ENCODE results near the gene CATSPER3.
"Not testable (repeated sequence)": the region's sequence is repeated elsewhere in the genome, so short reads cannot be mapped to it uniquely, and the experiment has no call there.

The CATSPER3 gene

DNA sequence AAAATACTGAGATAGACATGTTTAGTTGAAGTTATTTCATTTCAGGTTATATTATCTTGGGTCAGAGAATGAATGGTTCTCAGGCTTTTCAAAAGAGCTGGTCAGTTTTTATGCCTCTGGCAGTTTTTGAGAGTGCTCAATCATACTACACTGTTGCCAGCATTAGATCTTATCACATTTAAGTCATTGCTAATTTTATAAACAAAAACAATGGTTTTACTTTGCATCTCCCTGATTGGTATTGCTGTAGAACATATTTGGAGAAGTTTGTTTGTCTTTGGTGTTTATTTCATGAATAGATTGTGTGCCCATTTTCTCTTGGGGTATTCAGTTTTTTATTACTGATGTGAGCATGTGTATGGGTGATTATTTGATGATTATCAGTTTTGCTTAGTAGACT, 1.5 kb downstream of the CATSPER3 start:
- H3K4me3 ChIP-seq (ENCODE audit: low read length): no peak overlapping the region
- no peaks in the 10 kb centered on the region for H3K27me3 ChIP-seq (ENCODE audit: control insufficient read depth, insufficient read depth, low read length)
- no peaks in the 10 kb centered on the region for H3K9me3 ChIP-seq (ENCODE audit: control insufficient read depth, insufficient read depth, low read length)
- H3K27ac ChIP-seq (ENCODE audit: low read length): no peak overlapping the region
- no peak for DNase-seq (ENCODE audit: low read depth, low spot score)
- H3K4me1 ChIP-seq (ENCODE audit: control insufficient read depth, insufficient read depth, low read length): no peaks in the 10 kb centered on the region
- no peaks in the 10 kb centered on the region for H3K36me3 ChIP-seq (ENCODE audit: control insufficient read depth, insufficient read depth, low read length)

DNA sequence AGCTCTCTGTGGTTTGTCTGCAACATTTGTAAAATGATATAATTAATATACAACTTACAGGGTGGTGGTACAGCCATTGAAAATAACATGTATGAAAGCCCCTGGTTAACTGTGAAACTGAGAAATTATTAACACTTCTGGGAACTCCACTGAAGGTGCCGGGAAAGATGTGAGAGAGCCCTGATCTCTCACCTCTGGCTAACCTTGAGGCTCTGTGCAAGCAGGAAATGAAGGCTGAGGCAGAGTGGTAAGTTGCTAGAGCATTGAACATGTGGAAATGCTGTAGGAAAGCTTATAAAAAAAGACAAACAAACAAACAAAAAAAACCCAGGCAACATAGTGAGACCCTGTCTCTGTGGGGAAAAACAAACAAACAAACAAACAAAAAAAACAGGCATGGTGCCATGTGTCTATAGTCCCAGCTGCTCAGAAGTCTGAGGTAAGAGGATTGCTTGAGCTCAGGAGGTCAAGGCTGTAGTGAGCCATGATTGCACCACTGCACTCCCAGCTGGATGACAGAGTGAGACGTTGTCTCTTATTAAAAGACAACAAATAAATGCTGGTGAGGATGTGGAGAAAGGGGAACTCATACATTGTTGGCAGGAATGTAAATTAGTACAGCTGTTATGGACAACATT, 7.5 kb downstream of the CATSPER3 start:
- H3K36me3 ChIP-seq (ENCODE audit: control insufficient read depth, insufficient read depth, low read length): no peaks in the 10 kb centered on the region
- WGBS (ENCODE audit: insufficient coverage, insufficient read length): no CpG with 5 or more reads among the region's 2 CpGs

DNA sequence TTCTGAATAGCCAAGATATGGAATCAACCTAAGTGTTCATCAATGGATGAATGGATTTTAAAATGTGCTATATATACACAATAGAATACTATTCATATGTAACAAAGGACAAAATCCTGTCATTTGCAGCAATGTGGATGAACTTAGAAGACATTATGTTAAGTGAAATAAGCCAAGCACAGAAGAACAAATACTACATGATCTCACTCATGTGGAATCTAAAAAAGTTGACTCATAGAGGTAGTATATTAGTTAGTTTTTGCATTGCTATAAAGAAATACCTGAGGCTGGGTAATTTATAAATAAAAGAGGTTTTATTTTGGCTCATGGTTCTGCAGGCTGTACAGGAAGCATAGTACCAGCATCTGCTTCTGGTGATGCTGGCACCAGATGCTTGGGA, 8.1 kb downstream of the CATSPER3 start:
- no peak for DNase-seq (ENCODE audit: low read depth, low spot score)
- H3K27ac ChIP-seq (ENCODE audit: low read length): no peak overlapping the region
- H3K9me3 ChIP-seq (ENCODE audit: control insufficient read depth, insufficient read depth, low read length): no peaks in the 10 kb centered on the region; the same call in 1 of the 2 replicates
- no peaks in the 10 kb centered on the region for H3K36me3 ChIP-seq (ENCODE audit: control insufficient read depth, insufficient read depth, low read length)
- H3K4me3 ChIP-seq (ENCODE audit: low read length): no peak overlapping the region
- no peaks in the 10 kb centered on the region for H3K4me1 ChIP-seq (ENCODE audit: control insufficient read depth, insufficient read depth, low read length)
- H3K27me3 ChIP-seq (ENCODE audit: control insufficient read depth, insufficient read depth, low read length): no peaks in the 10 kb centered on the region

More for the DNA sequence above, 7.5 kb downstream of the CATSPER3 start:
- Histone ChIP-seq H3K27ac (ENCODE audit: low read length) (no peak overlapping the region), H3K27me3 (ENCODE audit: control insufficient read depth, insufficient read depth, low read length) (no peaks in the 10 kb centered on the region), H3K4me1 (ENCODE audit: control insufficient read depth, insufficient read depth, low read length) (no peaks in the 10 kb centered on the region), H3K4me3 (ENCODE audit: low read length) (no peak overlapping the region), H3K9me3 (ENCODE audit: control insufficient read depth, insufficient read depth, low read length) (no peaks in the 10 kb centered on the region; the same call in 1 of the 2 replicates)
- no peak for DNase-seq (ENCODE audit: low read depth, low spot score)

DNA sequence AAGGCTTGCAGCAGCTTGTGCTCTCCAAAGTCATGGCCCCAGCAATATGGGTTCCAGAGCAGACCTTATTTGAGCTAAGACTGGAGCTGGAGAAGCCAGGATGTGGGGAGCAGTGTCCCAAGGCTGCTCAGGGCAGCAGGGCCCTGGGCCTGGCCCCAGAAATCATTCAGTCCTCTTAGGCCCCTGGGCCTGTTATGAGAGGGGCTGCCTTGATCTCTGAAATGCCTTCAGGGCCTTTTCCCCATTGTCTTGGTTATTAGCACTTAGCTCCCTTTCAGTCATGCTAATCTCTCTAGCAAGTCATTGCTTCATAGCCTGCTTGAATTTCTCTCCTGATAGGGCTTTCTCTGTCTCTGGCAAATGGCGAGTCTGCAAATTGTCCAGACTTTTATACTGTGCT, 9.1 kb downstream of the CATSPER3 start:
- Histone ChIP-seq H3K27me3 (ENCODE audit: control insufficient read depth, insufficient read depth, low read length) (no peaks in the 10 kb centered on the region), H3K4me1 (ENCODE audit: control insufficient read depth, insufficient read depth, low read length) (no peaks in the 10 kb centered on the region), H3K36me3 (ENCODE audit: control insufficient read depth, insufficient read depth, low read length) (no peaks in the 10 kb centered on the region), H3K27ac (ENCODE audit: low read length) (no peak overlapping the region), H3K9me3 (ENCODE audit: control insufficient read depth, insufficient read depth, low read length) (no peaks in the 10 kb centered on the region; the same call in 1 of the 2 replicates), H3K4me3 (ENCODE audit: low read length) (no peak overlapping the region)
- no CpG with 5 or more reads among the region's 1 CpG for WGBS (ENCODE audit: insufficient coverage, insufficient read length)
- DNase-seq (ENCODE audit: low read depth, low spot score): no peak

DNA sequence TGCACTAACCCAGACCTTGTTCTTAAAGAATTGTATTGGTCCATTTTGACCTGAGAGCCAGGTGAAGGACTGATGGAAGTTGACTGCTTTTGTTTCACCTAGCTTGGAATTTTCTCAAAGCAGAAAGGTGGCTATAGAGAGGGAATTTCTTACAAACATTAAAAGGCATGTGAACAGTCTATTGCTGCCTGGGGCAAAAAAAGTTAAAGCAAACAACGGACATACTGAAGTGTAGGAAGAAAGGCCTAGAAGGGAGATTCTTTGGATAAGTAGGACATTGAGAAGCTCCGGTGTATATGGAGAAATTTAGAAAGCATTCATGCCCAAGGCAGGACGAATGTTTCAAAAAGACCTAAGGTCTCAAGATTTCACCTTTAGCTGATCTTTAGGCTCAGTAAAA, 11.7 kb downstream of the CATSPER3 start:
- WGBS (ENCODE audit: insufficient coverage, insufficient read length): no CpG with 5 or more reads among the region's 3 CpGs
- Histone ChIP-seq H3K4me3 (ENCODE audit: low read length) (no peak overlapping the region), H3K27ac (ENCODE audit: low read length) (no peak overlapping the region), H3K9me3 (ENCODE audit: control insufficient read depth, insufficient read depth, low read length) (no peaks in the 10 kb centered on the region; the same call in 1 of the 2 replicates), H3K4me1 (ENCODE audit: control insufficient read depth, insufficient read depth, low read length) (no peaks in the 10 kb centered on the region), H3K36me3 (ENCODE audit: control insufficient read depth, insufficient read depth, low read length) (no peaks in the 10 kb centered on the region), H3K27me3 (ENCODE audit: control insufficient read depth, insufficient read depth, low read length) (no peaks in the 10 kb centered on the region)
- DNase-seq (ENCODE audit: low read depth, low spot score): no peak

DNA sequence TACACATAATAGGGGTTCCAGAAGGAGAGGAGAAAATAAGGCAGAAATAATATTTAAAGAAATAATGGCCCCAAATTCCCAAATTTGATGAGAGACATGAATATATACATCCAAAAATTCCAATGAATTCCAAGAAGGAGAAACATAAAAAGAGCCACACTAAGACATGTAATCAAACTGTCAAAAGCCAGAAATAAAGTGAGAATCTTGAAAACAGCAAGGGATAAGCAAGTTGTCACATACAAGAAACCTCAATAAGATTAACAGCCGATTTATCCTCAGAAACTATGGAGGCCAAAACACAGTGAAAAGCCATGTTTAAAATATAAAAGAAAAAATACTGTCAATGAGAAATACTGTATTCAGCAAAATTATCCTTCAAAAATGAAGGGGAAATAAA, 14.5 kb downstream of the CATSPER3 start:
- DNase-seq (ENCODE audit: low read depth, low spot score): no peak
- Histone ChIP-seq H3K9me3 (ENCODE audit: control insufficient read depth, insufficient read depth, low read length) (no peaks in the 10 kb centered on the region), H3K27ac (ENCODE audit: low read length) (no peak overlapping the region), H3K36me3 (ENCODE audit: control insufficient read depth, insufficient read depth, low read length) (no peaks in the 10 kb centered on the region), H3K27me3 (ENCODE audit: control insufficient read depth, insufficient read depth, low read length) (no peaks in the 10 kb centered on the region), H3K4me3 (ENCODE audit: low read length) (no peak overlapping the region), H3K4me1 (ENCODE audit: control insufficient read depth, insufficient read depth, low read length) (no peaks in the 10 kb centered on the region)
- no CpG with 5 or more reads among the region's 1 CpG for WGBS (ENCODE audit: insufficient coverage, insufficient read length)

DNA sequence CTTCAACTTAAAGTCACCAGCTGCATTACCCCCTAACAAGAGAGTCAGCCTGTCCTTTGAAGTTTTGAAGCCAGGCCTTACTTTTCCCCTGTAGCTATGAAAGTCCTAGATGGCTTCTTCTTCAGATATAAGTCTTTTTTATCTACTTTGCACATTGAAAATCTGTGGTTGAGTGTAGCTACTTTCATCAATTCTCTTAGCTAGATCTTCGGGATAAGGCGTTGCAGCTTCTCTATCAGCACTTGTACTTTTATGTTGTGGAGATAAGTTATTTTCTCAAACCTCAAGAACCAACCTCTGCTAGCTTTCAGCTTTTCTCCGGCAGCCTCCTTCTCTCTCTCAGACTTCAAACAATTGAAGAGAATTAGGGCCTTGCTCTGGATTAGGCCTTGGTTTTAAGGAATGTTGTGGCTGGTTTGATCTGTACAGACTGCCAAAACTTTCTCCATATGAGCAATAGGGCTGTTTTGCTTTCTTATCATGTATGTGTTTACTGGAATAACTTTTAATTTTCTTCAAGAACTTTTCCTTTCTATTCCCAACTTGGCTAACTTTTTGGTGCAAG, 21.6 kb downstream of the CATSPER3 start:
- no peak for DNase-seq (ENCODE audit: low read depth, low spot score)
- Histone ChIP-seq H3K27ac (ENCODE audit: low read length) (no peak overlapping the region), H3K9me3 (ENCODE audit: control insufficient read depth, insufficient read depth, low read length) (no peaks in the 10 kb centered on the region), H3K4me3 (ENCODE audit: low read length) (no peak overlapping the region), H3K27me3 (ENCODE audit: control insufficient read depth, insufficient read depth, low read length) (no peaks in the 10 kb centered on the region), H3K36me3 (ENCODE audit: control insufficient read depth, insufficient read depth, low read length) (no peaks in the 10 kb centered on the region), H3K4me1 (ENCODE audit: control insufficient read depth, insufficient read depth, low read length) (peaks cover 2% of the 10 kb centered on the region; the same call in 1 of the 2 replicates)
- WGBS (ENCODE audit: insufficient coverage, insufficient read length): no CpG with 5 or more reads among the region's 3 CpGs

DNA sequence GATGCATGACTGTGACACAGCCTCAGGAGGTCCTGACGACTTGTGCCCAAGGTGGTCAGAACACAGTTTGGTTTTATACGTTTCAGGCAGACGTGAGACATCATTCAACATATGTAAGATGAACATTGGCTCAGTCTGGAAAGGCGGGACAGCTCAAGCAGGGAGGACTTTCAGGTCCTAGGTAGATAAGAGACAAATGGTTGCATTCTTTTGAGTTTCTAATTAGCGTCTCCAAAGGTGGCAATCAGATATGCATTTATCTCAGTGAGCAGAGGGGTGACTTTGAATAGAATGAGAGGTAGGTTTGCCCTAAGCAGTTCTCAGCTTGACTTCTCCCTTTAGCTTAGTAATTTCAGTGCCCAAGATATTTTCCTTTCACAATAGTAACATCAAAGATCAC, 22.5 kb downstream of the CATSPER3 start:
- WGBS (ENCODE audit: insufficient coverage, insufficient read length): no CpG with 5 or more reads among the region's 5 CpGs
- H3K9me3 ChIP-seq (ENCODE audit: control insufficient read depth, insufficient read depth, low read length); DNase-seq (ENCODE audit: low read depth, low spot score): not testable (repeated sequence)

DNA sequence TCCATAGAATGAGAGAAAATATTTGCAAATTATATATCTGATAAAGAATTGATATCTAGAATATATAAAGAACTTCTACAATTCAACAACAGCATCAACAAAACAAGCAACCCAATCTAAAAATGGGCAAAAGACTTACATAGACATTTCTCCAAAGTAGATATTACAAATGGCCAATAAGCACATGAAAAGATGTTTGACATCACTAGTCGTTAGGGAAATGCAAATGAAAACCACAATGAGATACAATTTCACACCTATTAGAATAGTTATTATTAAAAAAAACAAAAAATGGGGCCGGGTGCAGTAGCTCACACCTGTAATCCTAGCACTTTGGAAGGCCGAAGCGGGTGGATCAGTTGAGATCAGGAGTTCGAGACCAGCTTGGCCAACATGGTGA, 24.4 kb downstream of the CATSPER3 start:
- H3K4me3 ChIP-seq (ENCODE audit: low read length): no peak overlapping the region
- H3K9me3 ChIP-seq (ENCODE audit: control insufficient read depth, insufficient read depth, low read length): no peaks in the 10 kb centered on the region
- no peaks in the 10 kb centered on the region for H3K36me3 ChIP-seq (ENCODE audit: control insufficient read depth, insufficient read depth, low read length)
- no peak overlapping the region for H3K27ac ChIP-seq (ENCODE audit: low read length)
- peaks cover 2% of the 10 kb centered on the region; the same call in 1 of the 2 replicates for H3K4me1 ChIP-seq (ENCODE audit: control insufficient read depth, insufficient read depth, low read length)
- WGBS (ENCODE audit: insufficient coverage, insufficient read length): no CpG with 5 or more reads among the region's 5 CpGs
- H3K27me3 ChIP-seq (ENCODE audit: control insufficient read depth, insufficient read depth, low read length): no peaks in the 10 kb centered on the region
- no peak for DNase-seq (ENCODE audit: low read depth, low spot score)

More for the DNA sequence above, 22.5 kb downstream of the CATSPER3 start:
- H3K36me3 ChIP-seq (ENCODE audit: control insufficient read depth, insufficient read depth, low read length); H3K27me3 ChIP-seq (ENCODE audit: control insufficient read depth, insufficient read depth, low read length); H3K4me3 ChIP-seq (ENCODE audit: low read length); H3K27ac ChIP-seq (ENCODE audit: low read length); H3K4me1 ChIP-seq (ENCODE audit: control insufficient read depth, insufficient read depth, low read length): not testable (repeated sequence)

DNA sequence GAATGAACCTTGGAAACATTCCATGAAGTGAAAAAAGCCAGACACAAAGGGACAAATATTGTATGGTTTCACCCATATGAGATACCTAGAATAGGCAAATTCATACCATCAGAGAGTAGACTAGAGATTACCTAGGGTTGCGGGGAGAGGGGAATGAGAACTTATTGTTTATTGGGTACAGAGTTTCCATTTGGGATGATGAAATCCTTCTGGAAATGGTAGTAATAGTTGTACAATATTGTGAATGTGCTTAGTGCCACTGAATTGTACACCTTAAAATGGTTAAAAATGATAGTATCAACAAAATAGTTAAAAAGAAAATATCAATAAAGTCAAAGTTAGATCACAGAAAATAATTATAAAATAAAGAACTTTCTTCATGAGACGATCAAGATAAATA, 25.5 kb downstream of the CATSPER3 start:
- no peaks in the 10 kb centered on the region for H3K36me3 ChIP-seq (ENCODE audit: control insufficient read depth, insufficient read depth, low read length)
- no peak overlapping the region for H3K27ac ChIP-seq (ENCODE audit: low read length)
- H3K4me1 ChIP-seq (ENCODE audit: control insufficient read depth, insufficient read depth, low read length): peaks cover 2% of the 10 kb centered on the region; the same call in 1 of the 2 replicates
- no peaks in the 10 kb centered on the region for H3K27me3 ChIP-seq (ENCODE audit: control insufficient read depth, insufficient read depth, low read length)
- H3K9me3 ChIP-seq (ENCODE audit: control insufficient read depth, insufficient read depth, low read length): no peaks in the 10 kb centered on the region
- no CpG with 5 or more reads among the region's 2 CpGs for WGBS (ENCODE audit: insufficient coverage, insufficient read length)
- no peak overlapping the region for H3K4me3 ChIP-seq (ENCODE audit: low read length)
- DNase-seq (ENCODE audit: low read depth, low spot score): no peak

DNA sequence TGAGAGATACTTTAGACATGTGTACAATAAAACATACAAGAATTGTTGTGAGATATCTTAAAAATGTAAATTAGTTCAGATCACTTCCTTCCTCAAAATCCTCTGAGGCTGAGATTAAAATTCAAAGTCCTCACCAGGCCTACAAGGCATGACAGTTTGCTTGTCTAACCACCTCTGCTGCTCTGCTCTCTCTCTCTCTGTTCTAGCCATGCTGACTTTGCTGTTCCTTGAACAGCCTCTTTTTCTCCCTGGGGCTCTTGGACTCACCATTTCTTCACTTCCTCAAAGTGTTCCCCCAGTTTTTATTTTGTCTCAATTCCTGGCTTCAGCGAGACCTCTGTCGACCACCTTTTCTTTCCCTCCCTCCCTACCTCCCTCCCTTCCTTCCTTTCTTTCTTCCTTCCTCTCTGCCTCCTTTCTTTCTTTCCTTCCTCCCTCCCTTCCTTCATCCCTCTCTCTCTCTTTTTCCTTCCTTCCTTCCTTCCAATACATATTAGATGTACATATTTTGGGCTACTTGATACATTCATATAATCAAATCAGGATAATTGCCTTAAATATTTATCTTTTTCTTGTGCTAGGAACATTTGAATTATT, 27.0 kb downstream of the CATSPER3 start:
- Histone ChIP-seq H3K27me3 (ENCODE audit: control insufficient read depth, insufficient read depth, low read length) (no peaks in the 10 kb centered on the region), H3K4me3 (ENCODE audit: low read length) (no peak overlapping the region)
- no CpG with 5 or more reads among the region's 2 CpGs for WGBS (ENCODE audit: insufficient coverage, insufficient read length)

More for the DNA sequence above, 27.0 kb downstream of the CATSPER3 start:
- no peak overlapping the region for H3K27ac ChIP-seq (ENCODE audit: low read length)
- peaks cover 2% of the 10 kb centered on the region; the same call in 1 of the 2 replicates for H3K4me1 ChIP-seq (ENCODE audit: control insufficient read depth, insufficient read depth, low read length)
- no peaks in the 10 kb centered on the region for H3K36me3 ChIP-seq (ENCODE audit: control insufficient read depth, insufficient read depth, low read length)
- no peak for DNase-seq (ENCODE audit: low read depth, low spot score)
- no peaks in the 10 kb centered on the region for H3K9me3 ChIP-seq (ENCODE audit: control insufficient read depth, insufficient read depth, low read length)
